ENCODE results near the gene BIRC2. TPM values are rescaled to one million over a fixed set of nuclear protein-coding genes. Genes with fewer than 3 reads are reported as not detected.

Gene BIRC2
- total RNA-seq, 1 experiment from 2014 or later, result 28.2 TPM

DNA sequence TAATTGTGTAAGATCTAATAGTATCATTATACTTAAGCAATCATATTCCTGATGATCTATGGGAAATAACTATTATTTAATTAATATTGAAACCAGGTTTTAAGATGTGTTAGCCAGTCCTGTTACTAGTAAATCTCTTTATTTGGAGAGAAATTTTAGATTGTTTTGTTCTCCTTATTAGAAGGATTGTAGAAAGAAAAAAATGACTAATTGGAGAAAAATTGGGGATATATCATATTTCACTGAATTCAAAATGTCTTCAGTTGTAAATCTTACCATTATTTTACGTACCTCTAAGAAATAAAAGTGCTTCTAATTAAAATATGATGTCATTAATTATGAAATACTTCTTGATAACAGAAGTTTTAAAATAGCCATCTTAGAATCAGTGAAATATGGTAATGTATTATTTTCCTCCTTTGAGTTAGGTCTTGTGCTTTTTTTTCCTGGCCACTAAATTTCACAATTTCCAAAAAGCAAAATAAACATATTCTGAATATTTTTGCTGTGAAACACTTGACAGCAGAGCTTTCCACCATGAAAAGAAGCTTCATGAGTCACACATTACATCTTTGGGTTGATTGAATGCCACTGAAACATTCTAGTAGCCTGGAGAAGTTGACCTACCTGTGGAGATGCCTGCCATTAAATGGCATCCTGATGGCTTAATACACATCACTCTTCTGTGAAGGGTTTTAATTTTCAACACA, 23.3 kb upstream of the BIRC2 start:
- H2BK5ac ChIP-seq (ENCODE audit: insufficient read length, low read length), result no peak overlapping the region
- TF ChIP-seq, protein P1, sequence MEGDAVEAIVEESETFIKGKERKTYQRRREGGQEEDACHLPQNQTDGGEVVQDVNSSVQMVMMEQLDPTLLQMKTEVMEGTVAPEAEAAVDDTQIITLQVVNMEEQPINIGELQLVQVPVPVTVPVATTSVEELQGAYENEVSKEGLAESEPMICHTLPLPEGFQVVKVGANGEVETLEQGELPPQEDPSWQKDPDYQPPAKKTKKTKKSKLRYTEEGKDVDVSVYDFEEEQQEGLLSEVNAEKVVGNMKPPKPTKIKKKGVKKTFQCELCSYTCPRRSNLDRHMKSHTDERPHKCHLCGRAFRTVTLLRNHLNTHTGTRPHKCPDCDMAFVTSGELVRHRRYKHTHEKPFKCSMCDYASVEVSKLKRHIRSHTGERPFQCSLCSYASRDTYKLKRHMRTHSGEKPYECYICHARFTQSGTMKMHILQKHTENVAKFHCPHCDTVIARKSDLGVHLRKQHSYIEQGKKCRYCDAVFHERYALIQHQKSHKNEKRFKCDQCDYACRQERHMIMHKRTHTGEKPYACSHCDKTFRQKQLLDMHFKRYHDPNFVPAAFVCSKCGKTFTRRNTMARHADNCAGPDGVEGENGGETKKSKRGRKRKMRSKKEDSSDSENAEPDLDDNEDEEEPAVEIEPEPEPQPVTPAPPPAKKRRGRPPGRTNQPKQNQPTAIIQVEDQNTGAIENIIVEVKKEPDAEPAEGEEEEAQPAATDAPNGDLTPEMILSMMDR (conservative IDR thresholded peaks at IDR 0.05), result no peak
- Mint-ChIP-seq H3K4me1 (no peaks in the 10 kb centered on the region), H3K9me3 (no peaks in the 10 kb centered on the region), H3K27ac (no peak overlapping the region), H3K27me3 (ENCODE audit: low read depth) (peaks cover 7% of the 10 kb centered on the region), H3K36me3 (ENCODE audit: insufficient read depth in 1 of 3, low read depth in 3 of 3) (no peaks in the 10 kb centered on the region), H3K4me3 (no peak overlapping the region)
- no peaks in the 10 kb centered on the region for H3K79me2 ChIP-seq (ENCODE audit: insufficient read depth, low read length)
- H3K9me3 ChIP-seq (ENCODE audit: control insufficient read depth, low read depth, low read length), result no peaks in the 10 kb centered on the region
- no peak overlapping the region for H3K27ac ChIP-seq (ENCODE audit: insufficient read length, low read depth, low read length)
- no peak overlapping the region for H4K91ac ChIP-seq (ENCODE audit: insufficient read length, low read depth, low read length)
- no peak overlapping the region for H2BK120ac ChIP-seq (ENCODE audit: low read depth, low read length, poor library complexity, severe bottlenecking)
- no peaks in the 10 kb centered on the region for H3K4me1 ChIP-seq (ENCODE audit: insufficient read depth, low read length)
- H2BK20ac ChIP-seq (ENCODE audit: low read depth, low read length, poor library complexity, severe bottlenecking), result no peak overlapping the region
- H2BK12ac ChIP-seq (ENCODE audit: insufficient read length, low read depth, low read length), result no peak overlapping the region
- H2AK5ac ChIP-seq (ENCODE audit: insufficient read length, low read length), result no peak overlapping the region
- no peak overlapping the region for H3K23ac ChIP-seq (ENCODE audit: insufficient read length, low read depth, low read length)
- H3K14ac ChIP-seq (ENCODE audit: insufficient read depth, low read length), result no peak overlapping the region
- WGBS (ENCODE audit: extremely low coverage, insufficient read length, low lambda C conversion rate), result no CpG with 5 or more reads among the region's 1 CpG
- no peak overlapping the region for H3T11ph ChIP-seq (ENCODE audit: low read length)
- H4K20me1 ChIP-seq (ENCODE audit: control insufficient read depth, insufficient read depth, insufficient read length), result no peaks in the 10 kb centered on the region
- H3K56ac ChIP-seq (ENCODE audit: insufficient read length, low read depth, low read length), result no peak overlapping the region
- no peak overlapping the region for H4K8ac ChIP-seq (replicated peaks; ENCODE audit: insufficient read length, low read depth, low read length)
- no peaks in the 10 kb centered on the region for H3K23me2 ChIP-seq (ENCODE audit: insufficient read length, low read depth, low read length, poor library complexity, severe bottlenecking)
- no peak overlapping the region for H3K18ac ChIP-seq (ENCODE audit: insufficient read length, low read depth, low read length)
- H4K5ac ChIP-seq (ENCODE audit: insufficient read length, low read depth, low read length), result no peak overlapping the region
- no peak for DNase-seq
- H2AFZ ChIP-seq (ENCODE audit: low read length), result no peak overlapping the region
- no peaks in the 10 kb centered on the region for H3K79me1 ChIP-seq (ENCODE audit: insufficient read depth, low read depth, low read length, poor library complexity, severe bottlenecking)
- H3K27me3 ChIP-seq (ENCODE audit: insufficient read depth, low read length), result no peaks in the 10 kb centered on the region; the same call in 1 of the 2 replicates
- H2BK15ac ChIP-seq (ENCODE audit: low read depth, low read length), result no peak overlapping the region
- no peak overlapping the region for H3K4ac ChIP-seq (ENCODE audit: low read depth, low read length)
- no peak overlapping the region for H3K4me2 ChIP-seq (ENCODE audit: insufficient read depth, insufficient read length, low read length)
- H3K9ac ChIP-seq (ENCODE audit: extremely low read depth, insufficient read length, low read length), result no peak overlapping the region
